H9 (cell line): ENCODE measurements around the gene BRS3. TPM values are rescaled to one million over a fixed set of nuclear protein-coding genes. Genes with fewer than 3 reads are reported as not detected.

ENCODE experiments used
- DNase-seq: peaks from one replicate; pipeline ENCODE4 v3.0.0-alpha.2; 2017
- H2AFZ ChIP-seq: one replicate; pipeline ENCODE4 v1.6.1; 2013; ENCODE audit warnings: mild to moderate bottlenecking, low read length, control low read depth, moderate library complexity
- H2AK5ac ChIP-seq: 2 replicates; pipeline ENCODE4 v1.6.1; 2013; ENCODE audit warnings: low read length, control low read depth, mixed read lengths; ENCODE audit not compliant: insufficient read length
- H2BK120ac ChIP-seq: one replicate; pipeline ENCODE4 v1.6.1; 2013; ENCODE audit warnings: low read depth, mild to moderate bottlenecking, low read length, control low read depth, inconsistent platforms; ENCODE audit not compliant: poor library complexity, severe bottlenecking
- H2BK12ac ChIP-seq: 2 replicates; pipeline ENCODE4 v1.6.1; 2013; ENCODE audit warnings: low read length, control low read depth, mixed read lengths, low read depth; ENCODE audit not compliant: insufficient read length
- H2BK15ac ChIP-seq: 2 replicates; pipeline ENCODE4 v1.6.1; 2013; ENCODE audit warnings: low read depth, low read length, control low read depth
- H2BK20ac ChIP-seq: one replicate; pipeline ENCODE4 v1.6.1; 2013; ENCODE audit warnings: low read depth, mild to moderate bottlenecking, low read length, control low read depth, inconsistent platforms; ENCODE audit not compliant: poor library complexity, severe bottlenecking
- H2BK5ac ChIP-seq: 2 replicates; pipeline ENCODE4 v1.6.1; 2013; ENCODE audit warnings: low read length, control low read depth, mixed read lengths; ENCODE audit not compliant: insufficient read length
- H3K14ac ChIP-seq: 2 replicates; pipeline ENCODE4 v1.6.1; 2013; ENCODE audit warnings: low read length, control low read depth; ENCODE audit not compliant: insufficient read depth
- H3K18ac ChIP-seq: 2 replicates; pipeline ENCODE4 v1.6.1; 2013; ENCODE audit warnings: low read depth, mild to moderate bottlenecking, mixed read lengths, low read length, control low read depth; ENCODE audit not compliant: insufficient read length
- H3K23ac ChIP-seq: 2 replicates; pipeline ENCODE4 v1.6.1; 2013; ENCODE audit warnings: low read length, control low read depth, mixed read lengths, low read depth; ENCODE audit not compliant: insufficient read length
- H3K23me2 ChIP-seq: 2 replicates; pipeline ENCODE4 v1.6.1; 2013; ENCODE audit warnings: low read depth, mild to moderate bottlenecking, mixed read lengths, low read length, control low read depth; ENCODE audit not compliant: insufficient read length, poor library complexity, severe bottlenecking
- H3K27ac ChIP-seq: 2 replicates; pipeline ENCODE4 v1.5.1; 2013; ENCODE audit warnings: low read length, control low read depth, mixed read lengths, low read depth; ENCODE audit not compliant: insufficient read length
- H3K27me3 ChIP-seq: 2 replicates; pipeline ENCODE4 v1.6.1; 2013; ENCODE audit warnings: low read length, control low read depth, inconsistent platforms; ENCODE audit not compliant: insufficient read depth
- H3K4ac ChIP-seq: 2 replicates; pipeline ENCODE4 v1.6.1; 2013; ENCODE audit warnings: low read depth, mild to moderate bottlenecking, control low read depth, inconsistent platforms, low read length, moderate library complexity
- H3K4me1 ChIP-seq: 2 replicates; pipeline ENCODE4 v1.6.1; 2013; ENCODE audit warnings: low read length, control low read depth, inconsistent platforms; ENCODE audit not compliant: insufficient read depth
- H3K4me2 ChIP-seq: 2 replicates; pipeline ENCODE4 v1.6.1; 2013; ENCODE audit warnings: low read length, control low read depth, mixed read lengths; ENCODE audit not compliant: insufficient read length, insufficient read depth
- H3K56ac ChIP-seq: 2 replicates; pipeline ENCODE4 v1.6.1; 2013; ENCODE audit warnings: low read depth, mild to moderate bottlenecking, mixed read lengths, low read length, control low read depth; ENCODE audit not compliant: insufficient read length
- H3K79me1 ChIP-seq: 2 replicates; pipeline ENCODE4 v1.6.1; 2013; ENCODE audit warnings: low read depth, mild to moderate bottlenecking, moderate library complexity, low read length, control low read depth, inconsistent platforms; ENCODE audit not compliant: insufficient read depth, poor library complexity, severe bottlenecking
- H3K79me2 ChIP-seq: 2 replicates; pipeline ENCODE4 v1.6.1; 2013; ENCODE audit warnings: low read length, control low read depth, inconsistent platforms; ENCODE audit not compliant: insufficient read depth
- H3K9ac ChIP-seq: 2 replicates; pipeline ENCODE4 v1.6.1; 2013; ENCODE audit warnings: low read length, control low read depth, mixed read lengths; ENCODE audit not compliant: insufficient read length; ENCODE audit errors: extremely low read depth
- H3K9me3 ChIP-seq: one replicate; pipeline ENCODE4 v1.6.1; 2013; ENCODE audit warnings: low read depth, low read length, inconsistent platforms; ENCODE audit not compliant: control insufficient read depth
- H3T11ph ChIP-seq: one replicate; pipeline ENCODE4 v1.6.1; 2013; ENCODE audit warnings: mild to moderate bottlenecking, low read length, control low read depth, inconsistent platforms
- H4K20me1 ChIP-seq: one replicate; pipeline ENCODE4 v1.6.1; 2013; ENCODE audit not compliant: control insufficient read depth, insufficient read length, insufficient read depth
- H4K5ac ChIP-seq: 2 replicates; pipeline ENCODE4 v1.6.1; 2013; ENCODE audit warnings: low read depth, mild to moderate bottlenecking, mixed read lengths, low read length, control low read depth; ENCODE audit not compliant: insufficient read length
- H4K8ac ChIP-seq: replicated peaks from 2 replicates; pipeline ENCODE4 v1.6.1; 2013; ENCODE audit warnings: low read length, control low read depth, mixed read lengths, low read depth; ENCODE audit not compliant: insufficient read length
- H4K91ac ChIP-seq: 2 replicates; pipeline ENCODE4 v1.6.1; 2013; ENCODE audit warnings: low read depth, mild to moderate bottlenecking, moderate library complexity, mixed read lengths, low read length, control low read depth; ENCODE audit not compliant: insufficient read length
- H3K27ac Mint-ChIP-seq, 3 experiments: 2 replicates in 2 of 3; 3 replicates in 1 of 3; pipeline ENCODE4 v1.8.0; 2020 to 2021; ENCODE audit warnings: mixed read lengths in 3 of 3, mild to moderate bottlenecking in 1 of 3, moderate library complexity in 1 of 3
- H3K27me3 Mint-ChIP-seq: 2 replicates; pipeline ENCODE4 v1.8.0; 2021; ENCODE audit warnings: low read depth, mild to moderate bottlenecking, moderate library complexity, mixed read lengths
- H3K36me3 Mint-ChIP-seq, 3 experiments: 2 replicates in 2 of 3; 3 replicates in 1 of 3; pipeline ENCODE4 v1.8.0; 2020 to 2021; ENCODE audit warnings: low read depth in 3 of 3, mixed read lengths in 3 of 3; ENCODE audit not compliant: insufficient read depth in 1 of 3
- H3K4me1 Mint-ChIP-seq, 2 experiments: 2 replicates each; pipeline ENCODE4 v1.8.0; 2020; ENCODE audit warnings: mixed read lengths in 2 of 2
- H3K4me3 Mint-ChIP-seq, 2 experiments: 2 replicates in 1 of 2; 3 replicates in 1 of 2; pipeline ENCODE4 v1.8.0; 2020 to 2021; ENCODE audit warnings: mild to moderate bottlenecking in 2 of 2, mixed read lengths in 2 of 2, moderate library complexity in 1 of 2
- H3K9me3 Mint-ChIP-seq, 2 experiments: 2 replicates in 1 of 2; 3 replicates in 1 of 2; pipeline ENCODE4 v1.8.0; 2020; ENCODE audit warnings: mild to moderate bottlenecking in 2 of 2, mixed read lengths in 2 of 2, moderate library complexity in 1 of 2
- WGBS: extraction: QIAGEN DNeasy Blood & Tissue Kit; methylation state at CpG from one replicate; pipeline ENCODE4 v1.1.7; 2013; ENCODE audit warnings: missing lambda C conversion rate, low lambda C conversion rate, mixed read lengths; ENCODE audit not compliant: insufficient read length; ENCODE audit errors: extremely low coverage; 5-methylcytosine and 5-hydroxymethylcytosine counted together
- total RNA-seq: library from RNA; stranded (reverse); gene quantifications from 2 replicates; pipeline ENCODE4 v1.2.1, GENCODE V29; 2021
- TF ChIP-seq, protein P1 (sequence below): fragments of 200-600 bp; sonication (generic); conservative IDR thresholded peaks from 3 replicates; pipeline ENCODE4 v1.8.0; 2021; ENCODE audit warnings: antibody characterized with exemption, mild to moderate bottlenecking

BRS3 gene
- total RNA-seq, 1 experiment from 2014 or later, result not detected

DNA sequence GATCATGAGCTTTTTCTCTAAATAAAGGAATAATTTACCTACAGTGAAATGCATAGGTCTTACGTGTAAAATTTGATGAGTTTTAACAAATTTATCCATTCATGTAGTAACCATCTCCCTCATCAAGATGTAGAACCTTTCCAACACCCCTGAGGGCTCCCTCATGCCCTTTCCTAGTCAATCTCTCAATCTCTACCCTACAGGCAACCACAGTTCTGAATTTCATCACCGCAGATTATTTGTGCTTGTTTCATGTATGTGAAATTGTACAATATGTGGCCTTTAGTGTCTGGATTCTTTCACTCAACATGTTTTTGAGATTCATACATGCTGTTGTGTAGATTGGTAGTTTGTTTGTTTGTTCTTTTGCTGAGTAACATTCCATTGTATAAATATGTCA lies 46.4 kb downstream of the BRS3 start:
- Histone ChIP-seq H3K27me3 (no peaks in the 10 kb centered on the region), H3K4me2 (no peak overlapping the region), H4K91ac (no peak overlapping the region), H3K9ac (no peak overlapping the region), H3K4me1 (no peaks in the 10 kb centered on the region), H3K56ac (no peak overlapping the region), H2AK5ac (no peak overlapping the region), H2BK5ac (no peak overlapping the region), H3K23me2 (no peaks in the 10 kb centered on the region), H4K20me1 (no peaks in the 10 kb centered on the region), H4K8ac (no peak overlapping the region), H3K23ac (no peak overlapping the region), H3K79me1 (no peaks in the 10 kb centered on the region), H3K79me2 (no peaks in the 10 kb centered on the region), H3K9me3 (peaks cover 42% of the 10 kb centered on the region), H3T11ph (no peak overlapping the region), H2BK20ac (no peak overlapping the region), H2BK120ac (no peak overlapping the region), H3K4ac (no peak overlapping the region), H3K14ac (no peak overlapping the region), H2AFZ (no peak overlapping the region), H3K27ac (no peak overlapping the region), H4K5ac (no peak overlapping the region), H2BK12ac (no peak overlapping the region), H3K18ac (no peak overlapping the region), H2BK15ac (no peak overlapping the region)
- peaks cover 6% of the 10 kb centered on the region for H3K27me3 Mint-ChIP-seq
- no peak for DNase-seq
- H3K9me3 Mint-ChIP-seq, result peaks cover 56 to 64% of the 10 kb centered on the region in 2 experiments
- H3K27ac Mint-ChIP-seq, result no peak overlapping the region
- H3K4me3 Mint-ChIP-seq, result no peak overlapping the region
- H3K4me1 Mint-ChIP-seq, result no peaks in the 10 kb centered on the region
- WGBS, result no CpG with 5 or more reads among the region's 2 CpGs
- H3K36me3 Mint-ChIP-seq, result peaks cover 0 to 1% (median 0%) of the 10 kb centered on the region in 3 experiments; a peak in 1 of 7 replicates
- TF ChIP-seq, protein P1, sequence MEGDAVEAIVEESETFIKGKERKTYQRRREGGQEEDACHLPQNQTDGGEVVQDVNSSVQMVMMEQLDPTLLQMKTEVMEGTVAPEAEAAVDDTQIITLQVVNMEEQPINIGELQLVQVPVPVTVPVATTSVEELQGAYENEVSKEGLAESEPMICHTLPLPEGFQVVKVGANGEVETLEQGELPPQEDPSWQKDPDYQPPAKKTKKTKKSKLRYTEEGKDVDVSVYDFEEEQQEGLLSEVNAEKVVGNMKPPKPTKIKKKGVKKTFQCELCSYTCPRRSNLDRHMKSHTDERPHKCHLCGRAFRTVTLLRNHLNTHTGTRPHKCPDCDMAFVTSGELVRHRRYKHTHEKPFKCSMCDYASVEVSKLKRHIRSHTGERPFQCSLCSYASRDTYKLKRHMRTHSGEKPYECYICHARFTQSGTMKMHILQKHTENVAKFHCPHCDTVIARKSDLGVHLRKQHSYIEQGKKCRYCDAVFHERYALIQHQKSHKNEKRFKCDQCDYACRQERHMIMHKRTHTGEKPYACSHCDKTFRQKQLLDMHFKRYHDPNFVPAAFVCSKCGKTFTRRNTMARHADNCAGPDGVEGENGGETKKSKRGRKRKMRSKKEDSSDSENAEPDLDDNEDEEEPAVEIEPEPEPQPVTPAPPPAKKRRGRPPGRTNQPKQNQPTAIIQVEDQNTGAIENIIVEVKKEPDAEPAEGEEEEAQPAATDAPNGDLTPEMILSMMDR, result no peak
